ENCODE data around the gene NCAPD2. TPM values are rescaled to one million over a fixed set of nuclear protein-coding genes. Genes with fewer than 3 reads are reported as not detected.

The NCAPD2 gene
- total RNA-seq, 1 experiment from 2014 or later, result 114 TPM

- H3K36me3 Mint-ChIP-seq (ENCODE audit: insufficient read depth in 1 of 3, low read depth in 3 of 3), result peaks cover 2 to 7% (median 5%) of the 10 kb centered on the region in 3 experiments; a peak in 6 of 7 replicates
- Histone ChIP-seq H4K91ac (ENCODE audit: insufficient read length, low read depth, low read length) (peak overlapping the region; percentile 21), H3K56ac (ENCODE audit: insufficient read length, low read depth, low read length) (no peak overlapping the region), H2BK120ac (ENCODE audit: low read depth, low read length, poor library complexity, severe bottlenecking) (peak overlapping the region; percentile 14), H4K5ac (ENCODE audit: insufficient read length, low read depth, low read length) (no peak overlapping the region), H2BK20ac (ENCODE audit: low read depth, low read length, poor library complexity, severe bottlenecking) (no peak overlapping the region), H4K8ac (replicated peaks; ENCODE audit: insufficient read length, low read depth, low read length) (no peak overlapping the region), H3K23me2 (ENCODE audit: insufficient read length, low read depth, low read length, poor library complexity, severe bottlenecking) (peaks cover 3% of the 10 kb centered on the region), H3K9ac (ENCODE audit: extremely low read depth, insufficient read length, low read length) (no peak overlapping the region), H2AFZ (ENCODE audit: low read length) (no peak overlapping the region), H3K4ac (ENCODE audit: low read depth, low read length) (no peak overlapping the region), H3T11ph (ENCODE audit: low read length) (no peak overlapping the region), H3K27me3 (ENCODE audit: insufficient read depth, low read length) (no peaks in the 10 kb centered on the region), H2AK5ac (ENCODE audit: insufficient read length, low read length) (no peak overlapping the region), H3K4me2 (ENCODE audit: insufficient read depth, insufficient read length, low read length) (peak overlapping the region; percentile 17), H2BK5ac (ENCODE audit: insufficient read length, low read length) (no peak overlapping the region), H2BK12ac (ENCODE audit: insufficient read length, low read depth, low read length) (no peak overlapping the region), H3K9me3 (ENCODE audit: control insufficient read depth, low read depth, low read length) (no peaks in the 10 kb centered on the region), H3K27ac (ENCODE audit: insufficient read length, low read depth, low read length) (peak overlapping the region; percentile 7), H2BK15ac (ENCODE audit: low read depth, low read length) (no peak overlapping the region), H4K20me1 (ENCODE audit: control insufficient read depth, insufficient read depth, insufficient read length) (no peaks in the 10 kb centered on the region), H3K23ac (ENCODE audit: insufficient read length, low read depth, low read length) (no peak overlapping the region), H3K14ac (ENCODE audit: insufficient read depth, low read length) (peak overlapping the region; percentile 26; the same call in 1 of the 2 replicates), H3K79me1 (ENCODE audit: insufficient read depth, low read depth, low read length, poor library complexity, severe bottlenecking) (no peaks in the 10 kb centered on the region), H3K79me2 (ENCODE audit: insufficient read depth, low read length) (no peaks in the 10 kb centered on the region), H3K18ac (ENCODE audit: insufficient read length, low read depth, low read length) (peak overlapping the region; percentile 64), H3K4me1 (ENCODE audit: insufficient read depth, low read length) (peaks cover 11% of the 10 kb centered on the region; the same call in 1 of the 2 replicates)
- no CpG with 5 or more reads among the region's 11 CpGs for WGBS (ENCODE audit: extremely low coverage, insufficient read length, low lambda C conversion rate)
- H3K4me3 Mint-ChIP-seq, result peak overlapping the region; percentile 55 to 73
- peak; percentile 69 for DNase-seq
- no peaks in the 10 kb centered on the region; the same call in none of the 2 replicates for H3K27me3 Mint-ChIP-seq (ENCODE audit: low read depth)
- H3K27ac Mint-ChIP-seq, result peak overlapping the region; percentile 95 to 99 (median 99)
- peaks cover 40 to 46% of the 10 kb centered on the region in 2 experiments for H3K4me1 Mint-ChIP-seq
- H3K9me3 Mint-ChIP-seq, result no peaks in the 10 kb centered on the region
- no peak for TF ChIP-seq CTCF (conservative IDR thresholded peaks at IDR 0.05)
Observed at GRCh38 chr12:6450869-6451347, 43.0 kb upstream of the NCAPD2 start.

Data from H9 (cell line).